HG02973 (cell line): Measurements from ENCODE around the gene RNU7-1.

ENCODE experiments used
- ATAC-seq: cut with Tn5 transposase; IDR thresholded peaks from one replicate; pipeline ENCODE4 v1.9.1; 2021; ENCODE audit warnings: moderate library complexity; ENCODE audit not compliant: unreplicated experiment

Gene RNU7-1

DNA sequence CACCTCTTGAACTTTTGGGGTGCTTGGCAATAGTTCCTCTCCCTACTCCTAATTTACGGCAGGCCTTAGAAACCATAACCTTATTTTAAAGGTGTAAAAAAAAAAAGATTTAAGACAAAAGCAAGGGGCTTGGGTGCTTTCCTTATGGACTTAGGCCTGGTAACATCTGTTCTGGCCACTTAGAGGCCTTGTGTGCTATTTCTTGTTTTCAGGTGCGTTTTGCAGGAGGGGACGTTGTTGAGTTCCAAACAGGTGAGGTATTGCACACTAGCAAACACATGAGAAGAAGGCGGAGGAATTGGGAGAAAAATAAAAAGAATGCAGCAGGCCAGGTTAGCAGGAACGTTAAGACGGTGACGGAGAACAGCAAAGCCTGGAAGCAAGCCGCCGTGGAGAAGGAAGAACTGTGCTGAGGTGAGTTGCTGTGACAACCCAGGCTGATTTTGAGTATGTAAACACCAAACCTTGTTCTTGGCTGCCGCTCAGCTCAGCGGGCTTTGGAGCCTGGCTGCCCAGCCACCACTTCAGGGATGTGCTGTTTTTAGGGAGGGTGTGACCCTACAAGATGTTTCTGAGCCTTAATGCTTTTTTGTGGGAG is 44.4 kb downstream of the RNU7-1 start:
- ATAC-seq = no peak
